ENCODE data around the gene SHLD2. TPM values are rescaled to one million over a fixed set of nuclear protein-coding genes. Genes with fewer than 3 reads are reported as not detected.

The SHLD2 gene
- total and polyA plus RNA-seq, 2 of the 13 experiments (the other 11 are each of a cell fraction or from before 2014, with no cell fraction given), result 25.7 to 53.7 TPM

DNA sequence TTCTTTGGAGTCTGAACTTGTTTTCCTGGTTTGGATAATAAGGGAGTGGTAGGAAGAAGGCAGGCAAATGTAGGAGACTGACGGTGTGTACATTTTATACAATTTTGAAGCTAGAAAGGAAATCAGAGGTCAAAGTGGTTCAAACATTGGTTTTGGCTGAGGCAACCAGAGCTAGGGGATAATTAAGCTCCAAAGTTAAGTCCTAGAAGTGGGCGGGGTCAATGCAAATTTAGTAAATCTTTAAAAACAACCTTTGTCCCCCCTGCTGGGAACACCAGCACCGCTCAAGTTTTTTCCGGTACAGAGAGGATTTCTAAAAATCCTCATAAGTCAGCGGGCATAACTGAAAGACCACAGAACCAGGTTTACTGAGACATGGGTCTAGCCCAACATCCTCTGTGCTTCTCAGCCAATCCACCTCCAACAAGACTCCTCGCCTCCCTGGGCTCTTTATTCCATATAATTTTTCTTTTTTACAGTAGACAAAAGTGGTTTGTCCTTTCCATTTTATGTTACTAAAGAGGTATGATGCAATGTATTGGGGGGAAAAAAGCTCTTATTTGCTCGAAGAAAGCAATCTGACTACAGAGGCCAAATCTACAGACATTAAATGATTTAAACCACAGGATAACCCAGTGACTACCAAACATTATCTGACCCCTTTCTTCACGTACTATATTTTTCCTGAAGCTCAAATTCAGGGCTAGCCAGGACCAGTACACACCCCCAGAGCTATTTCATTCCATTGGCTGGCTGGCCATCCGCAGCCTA, 2.0 kb upstream of the SHLD2 start (continued):
- TF ChIP-seq ZNF589 (CRISPR knock-in tag; conservative IDR thresholded peaks at IDR 0.05) (no peak), RBFOX2 (IDR thresholded peaks at IDR 0.05; ENCODE audit: low read depth, low read length) (peak; percentile 72; the same call in 1 of the 2 replicates), NFIB (CRISPR knock-in tag; IDR thresholded peaks at IDR 0.05; ENCODE audit: borderline replicate concordance) (no peak), EEA1 (CRISPR knock-in tag; IDR thresholded peaks at IDR 0.05; ENCODE audit: borderline replicate concordance) (no peak), ZNF713 (CRISPR knock-in tag; IDR thresholded peaks at IDR 0.05) (no peak), PITX1 (CRISPR knock-in tag; IDR thresholded peaks at IDR 0.05) (peak; percentile 71; the same call in 1 of the 2 replicates), ZBTB33 (CRISPR knock-in tag; IDR thresholded peaks at IDR 0.05) (no peak), NR2C2 (CRISPR knock-in tag; IDR thresholded peaks at IDR 0.05; ENCODE audit: borderline replicate concordance) (no peak), SMAD3 (CRISPR knock-in tag; IDR thresholded peaks at IDR 0.05) (no peak), ZNF547 (CRISPR knock-in tag; IDR thresholded peaks at IDR 0.05) (no peak), ZNF530 (CRISPR knock-in tag; IDR thresholded peaks at IDR 0.05; ENCODE audit: low read depth) (no peak), ZNF605 (CRISPR knock-in tag; IDR thresholded peaks at IDR 0.05) (peak; percentile 13; the same call in 1 of the 2 replicates), JUNB (CRISPR knock-in tag; IDR thresholded peaks at IDR 0.05; ENCODE audit: borderline replicate concordance) (no peak), ZNF20 (CRISPR knock-in tag; IDR thresholded peaks at IDR 0.05) (0 out of 2 replicates have a peak, but pooled peaks have one; percentile 71), PPARG (CRISPR knock-in tag; conservative IDR thresholded peaks at IDR 0.05) (0 out of 2 replicates have a peak, but pooled peaks have one; percentile 48), ZKSCAN8 (CRISPR knock-in tag; IDR thresholded peaks at IDR 0.05; ENCODE audit: borderline replicate concordance) (no peak), ZNF253 (CRISPR knock-in tag; IDR thresholded peaks at IDR 0.05; ENCODE audit: borderline replicate concordance) (no peak), ZNF562 (CRISPR knock-in tag; IDR thresholded peaks at IDR 0.05; ENCODE audit: borderline replicate concordance) (no peak), GATA4 (IDR thresholded peaks at IDR 0.05; ENCODE audit: borderline replicate concordance, low read depth) (peak; percentile 60; the same call in 1 of the 2 replicates), ZNF614 (CRISPR knock-in tag; IDR thresholded peaks at IDR 0.05; ENCODE audit: borderline replicate concordance) (peak; percentile 24; the same call in 1 of the 2 replicates)
- TF ChIP-seq, protein P1, sequence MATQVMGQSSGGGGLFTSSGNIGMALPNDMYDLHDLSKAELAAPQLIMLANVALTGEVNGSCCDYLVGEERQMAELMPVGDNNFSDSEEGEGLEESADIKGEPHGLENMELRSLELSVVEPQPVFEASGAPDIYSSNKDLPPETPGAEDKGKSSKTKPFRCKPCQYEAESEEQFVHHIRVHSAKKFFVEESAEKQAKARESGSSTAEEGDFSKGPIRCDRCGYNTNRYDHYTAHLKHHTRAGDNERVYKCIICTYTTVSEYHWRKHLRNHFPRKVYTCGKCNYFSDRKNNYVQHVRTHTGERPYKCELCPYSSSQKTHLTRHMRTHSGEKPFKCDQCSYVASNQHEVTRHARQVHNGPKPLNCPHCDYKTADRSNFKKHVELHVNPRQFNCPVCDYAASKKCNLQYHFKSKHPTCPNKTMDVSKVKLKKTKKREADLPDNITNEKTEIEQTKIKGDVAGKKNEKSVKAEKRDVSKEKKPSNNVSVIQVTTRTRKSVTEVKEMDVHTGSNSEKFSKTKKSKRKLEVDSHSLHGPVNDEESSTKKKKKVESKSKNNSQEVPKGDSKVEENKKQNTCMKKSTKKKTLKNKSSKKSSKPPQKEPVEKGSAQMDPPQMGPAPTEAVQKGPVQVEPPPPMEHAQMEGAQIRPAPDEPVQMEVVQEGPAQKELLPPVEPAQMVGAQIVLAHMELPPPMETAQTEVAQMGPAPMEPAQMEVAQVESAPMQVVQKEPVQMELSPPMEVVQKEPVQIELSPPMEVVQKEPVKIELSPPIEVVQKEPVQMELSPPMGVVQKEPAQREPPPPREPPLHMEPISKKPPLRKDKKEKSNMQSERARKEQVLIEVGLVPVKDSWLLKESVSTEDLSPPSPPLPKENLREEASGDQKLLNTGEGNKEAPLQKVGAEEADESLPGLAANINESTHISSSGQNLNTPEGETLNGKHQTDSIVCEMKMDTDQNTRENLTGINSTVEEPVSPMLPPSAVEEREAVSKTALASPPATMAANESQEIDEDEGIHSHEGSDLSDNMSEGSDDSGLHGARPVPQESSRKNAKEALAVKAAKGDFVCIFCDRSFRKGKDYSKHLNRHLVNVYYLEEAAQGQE (IDR thresholded peaks at IDR 0.05; ENCODE audit: borderline replicate concordance in 1 of 2, low read depth in 1 of 2, low read length in 2 of 2), result no peak; a peak in 1 of 4 replicates
- TF ChIP-seq, protein P2, sequence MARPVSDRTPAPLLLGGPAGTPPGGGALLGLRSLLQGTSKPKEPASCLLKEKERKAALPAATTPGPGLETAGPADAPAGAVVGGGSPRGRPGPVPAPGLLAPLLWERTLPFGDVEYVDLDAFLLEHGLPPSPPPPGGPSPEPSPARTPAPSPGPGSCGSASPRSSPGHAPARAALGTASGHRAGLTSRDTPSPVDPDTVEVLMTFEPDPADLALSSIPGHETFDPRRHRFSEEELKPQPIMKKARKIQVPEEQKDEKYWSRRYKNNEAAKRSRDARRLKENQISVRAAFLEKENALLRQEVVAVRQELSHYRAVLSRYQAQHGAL (CRISPR knock-in tag; IDR thresholded peaks at IDR 0.05; ENCODE audit: not compliant biosample characterization), result no peak
